ENCODE data around the gene EPS8L1. TPM values are rescaled to one million over a fixed set of nuclear protein-coding genes. Genes with fewer than 3 reads are reported as not detected.
"Not testable (repeated sequence)": the region's sequence is repeated elsewhere in the genome, so short reads cannot be mapped to it uniquely, and the experiment has no call there.

The EPS8L1 gene
- total RNA-seq: 1 to 10 TPM; 2.2 to 2.7 TPM

DNA sequence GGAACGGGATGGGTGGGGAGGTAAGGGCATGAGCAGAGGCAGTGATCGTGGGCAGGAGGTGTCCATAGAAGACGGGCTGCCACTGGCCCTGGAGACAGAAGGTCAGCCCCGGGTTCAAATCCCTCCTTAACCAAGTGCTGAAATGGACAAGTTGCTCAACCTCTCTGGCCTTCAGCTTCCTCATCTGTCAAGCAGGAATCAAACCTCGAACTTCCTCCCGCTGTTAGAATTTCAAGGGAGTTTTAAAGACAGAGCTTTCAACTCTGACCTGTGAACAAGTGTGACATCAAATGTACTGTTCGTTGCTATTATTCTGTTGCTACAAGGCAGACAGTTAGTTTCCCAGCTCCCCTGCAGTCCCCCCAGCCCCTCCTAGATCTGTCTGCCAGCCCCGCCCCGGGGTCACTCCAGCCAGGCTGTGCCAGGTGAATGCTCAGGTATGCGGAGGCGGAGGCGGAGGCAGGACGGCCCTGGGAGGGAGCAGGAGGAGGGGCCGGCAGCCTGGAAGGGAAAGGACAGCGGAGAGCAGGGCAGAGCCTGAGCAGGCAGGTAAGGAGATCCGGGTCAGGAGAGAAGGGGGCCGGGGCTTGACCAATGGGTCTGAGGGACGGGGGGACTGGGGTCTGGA, at the start of gene EPS8L1:
Gene EPS8L1, plus strand, starts transcription at position 499 of the 628 bp plus-strand sequence. CDS start 576 bp downstream, outside the sequence.
- H3K4me3 Mint-ChIP-seq: no peak within 1 kb of the TSS
- DNase-seq: no peak
- H3K4me1 Mint-ChIP-seq (ENCODE audit: low read depth): peaks cover 7% of the 10 kb centered on the region
- POLR2A ChIA-PET: no interaction called here
- intact Hi-C loops (cut with micrococcal nuclease): no loop called here
- H3K36me3 Mint-ChIP-seq: peaks cover 2% of the 10 kb centered on the region
- H3K9me3 Mint-ChIP-seq: peaks cover 3% of the 10 kb centered on the region
- no peak within 1 kb of the TSS for H3K27ac Mint-ChIP-seq
- CTCF ChIA-PET: interaction anchor here (1.2 kb wide), 1 partner anchor 14 kb away, joined by 3 read pairs; no protein-coding TSS in a partner anchor
- H3K27me3 Mint-ChIP-seq: peaks cover 57% of the 10 kb centered on the region

- H3K27me3 Mint-ChIP-seq; H3K4me1 Mint-ChIP-seq (ENCODE audit: low read depth); DNase-seq; H3K27ac Mint-ChIP-seq; POLR2A ChIA-PET; intact Hi-C loops (cut with micrococcal nuclease); H3K4me3 Mint-ChIP-seq; CTCF ChIA-PET: not testable (repeated sequence)
- Mint-ChIP-seq H3K36me3 (peaks cover 17% of the 10 kb centered on the region), H3K9me3 (peaks cover 17% of the 10 kb centered on the region)
These were observed 48.6 kb upstream of the EPS8L1 start for GRCh38 chr19:55027140-55027471.

DNA sequence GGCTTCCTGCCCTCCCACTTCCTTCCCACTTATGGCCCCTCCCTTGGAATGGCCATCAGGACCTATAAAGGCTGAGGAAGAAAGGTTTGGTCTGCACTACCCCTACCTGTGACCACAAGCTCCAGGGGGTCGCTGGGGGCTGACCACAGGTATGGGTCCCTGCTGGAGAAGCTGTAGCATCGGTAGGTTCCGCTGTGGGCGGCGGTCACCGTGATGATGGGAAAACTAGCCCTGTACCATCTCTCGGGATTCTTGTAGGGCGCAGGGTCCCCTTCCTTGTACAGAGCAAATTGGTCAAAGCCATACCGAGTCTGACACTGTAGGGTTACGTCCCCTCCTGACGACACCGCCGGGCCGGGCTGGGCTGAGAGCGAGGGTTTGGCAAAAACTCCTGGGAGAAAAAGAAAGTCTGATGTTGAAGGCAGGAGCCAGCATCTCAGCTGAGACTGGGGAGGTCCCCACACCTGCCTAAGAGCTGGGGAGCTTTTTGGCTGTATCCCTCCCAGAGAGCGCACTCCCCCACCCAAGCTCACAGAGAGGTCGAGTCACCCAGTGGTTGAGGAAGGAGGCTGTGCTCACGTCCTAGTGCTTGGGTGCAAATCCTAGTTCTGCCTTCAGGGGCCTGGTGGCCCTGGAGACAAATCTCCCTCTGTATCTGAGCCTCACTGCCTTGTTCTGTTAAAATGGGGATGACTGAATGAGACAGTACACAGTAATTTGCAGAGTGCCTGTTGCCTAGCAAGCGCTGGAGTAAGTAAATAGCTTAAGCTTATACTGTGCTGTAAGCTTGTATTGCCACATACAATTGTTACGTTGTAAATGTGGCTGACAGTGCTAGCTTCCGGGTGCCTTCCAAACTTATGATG, 48.0 kb upstream of the EPS8L1 start:
- POLR2A ChIA-PET: no interaction called here
- H3K36me3 Mint-ChIP-seq: peaks cover 12% of the 10 kb centered on the region
- peaks cover 11% of the 10 kb centered on the region for H3K9me3 Mint-ChIP-seq
- H3K27me3 Mint-ChIP-seq: no peaks in the 10 kb centered on the region
- H3K4me3 Mint-ChIP-seq: no peak overlapping the region
- intact Hi-C loops (cut with micrococcal nuclease): no loop called here
- no peak overlapping the region for H3K27ac Mint-ChIP-seq
- no peak for DNase-seq
- no peaks in the 10 kb centered on the region for H3K4me1 Mint-ChIP-seq (ENCODE audit: low read depth)
- CTCF ChIA-PET: no interaction called here

GRCh38 chr19:55028757-55029156, 46.9 kb upstream of the EPS8L1 start:
- H3K4me1 Mint-ChIP-seq (ENCODE audit: low read depth): no peaks in the 10 kb centered on the region
- H3K36me3 Mint-ChIP-seq: peaks cover 8% of the 10 kb centered on the region
- CTCF ChIA-PET: no interaction called here

DNA sequence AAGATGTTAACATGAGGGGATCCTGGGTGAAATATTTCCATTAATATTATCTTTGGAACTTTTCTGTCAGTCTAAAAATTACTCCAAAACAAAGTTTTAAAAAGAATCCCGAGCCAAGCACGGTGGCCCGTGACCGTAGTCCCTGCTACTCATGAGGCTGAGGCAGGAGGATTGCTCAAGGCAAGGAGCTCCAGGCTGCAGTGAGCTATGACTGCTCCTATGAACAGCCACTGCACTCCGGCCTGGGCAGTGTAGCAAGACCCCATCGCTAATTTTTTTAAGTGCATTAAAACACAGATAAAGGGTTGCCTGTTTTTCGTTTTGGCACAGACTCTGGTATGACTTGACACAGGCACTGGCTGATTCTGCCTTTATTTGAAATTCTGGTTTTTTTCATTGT, 44.5 kb upstream of the EPS8L1 start:
- intact Hi-C loops (cut with micrococcal nuclease): no loop called here
- CTCF ChIA-PET: no interaction called here
- Mint-ChIP-seq H3K4me1 (ENCODE audit: low read depth) (no peaks in the 10 kb centered on the region), H3K36me3 (peaks cover 3% of the 10 kb centered on the region), H3K9me3 (peaks cover 3% of the 10 kb centered on the region), H3K27me3 (no peaks in the 10 kb centered on the region), H3K4me3 (no peak overlapping the region), H3K27ac (no peak overlapping the region)
- DNase-seq: no peak
- POLR2A ChIA-PET: no interaction called here

More at GRCh38 chr19:55028757-55029156, 46.9 kb upstream of the EPS8L1 start:
- Mint-ChIP-seq H3K9me3 (peaks cover 9% of the 10 kb centered on the region), H3K27ac (no peak overlapping the region), H3K27me3 (no peaks in the 10 kb centered on the region), H3K4me3 (no peak overlapping the region)
- no peak for DNase-seq
- intact Hi-C loops (cut with micrococcal nuclease): no loop called here
- POLR2A ChIA-PET: no interaction called here

DNA sequence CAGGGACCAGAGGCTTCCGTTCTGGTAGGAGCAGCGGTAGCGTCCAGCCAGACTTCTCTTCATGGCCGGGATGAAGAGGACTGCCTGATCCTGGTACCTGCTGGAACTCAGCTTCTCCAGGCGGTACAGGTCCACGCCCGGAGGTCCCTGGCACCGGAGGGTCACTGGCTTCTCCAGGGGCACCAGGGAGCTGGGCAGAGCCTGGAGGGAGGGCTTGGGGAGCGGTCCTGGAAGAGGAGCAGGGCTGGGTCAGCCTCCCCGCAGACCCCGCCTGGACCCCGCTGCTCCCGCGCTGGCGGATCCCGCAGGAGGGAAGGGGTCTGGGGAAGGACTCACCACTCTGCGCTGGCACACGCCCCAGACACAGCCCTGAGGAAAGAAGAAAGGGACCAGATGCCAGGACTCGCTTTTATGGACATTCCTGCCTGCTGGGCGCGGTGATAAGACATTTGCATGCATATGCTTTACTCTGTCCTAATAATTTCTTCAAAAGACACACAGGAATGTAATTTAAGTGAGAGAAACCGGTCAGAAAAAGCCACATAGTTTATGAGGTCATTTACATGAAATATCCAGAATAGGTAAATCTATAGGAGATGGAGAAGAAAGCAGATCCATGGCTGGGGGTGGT, 43.4 kb upstream of the EPS8L1 start:
- intact Hi-C loops (cut with micrococcal nuclease): no loop called here
- H3K27ac Mint-ChIP-seq: no peak overlapping the region
- H3K4me3 Mint-ChIP-seq: no peak overlapping the region
- H3K9me3 Mint-ChIP-seq: no peaks in the 10 kb centered on the region
- H3K36me3 Mint-ChIP-seq: no peaks in the 10 kb centered on the region
- POLR2A ChIA-PET: no interaction called here
- CTCF ChIA-PET: no interaction called here
- no peaks in the 10 kb centered on the region for H3K4me1 Mint-ChIP-seq (ENCODE audit: low read depth)
- DNase-seq: no peak
- no peaks in the 10 kb centered on the region for H3K27me3 Mint-ChIP-seq

DNA sequence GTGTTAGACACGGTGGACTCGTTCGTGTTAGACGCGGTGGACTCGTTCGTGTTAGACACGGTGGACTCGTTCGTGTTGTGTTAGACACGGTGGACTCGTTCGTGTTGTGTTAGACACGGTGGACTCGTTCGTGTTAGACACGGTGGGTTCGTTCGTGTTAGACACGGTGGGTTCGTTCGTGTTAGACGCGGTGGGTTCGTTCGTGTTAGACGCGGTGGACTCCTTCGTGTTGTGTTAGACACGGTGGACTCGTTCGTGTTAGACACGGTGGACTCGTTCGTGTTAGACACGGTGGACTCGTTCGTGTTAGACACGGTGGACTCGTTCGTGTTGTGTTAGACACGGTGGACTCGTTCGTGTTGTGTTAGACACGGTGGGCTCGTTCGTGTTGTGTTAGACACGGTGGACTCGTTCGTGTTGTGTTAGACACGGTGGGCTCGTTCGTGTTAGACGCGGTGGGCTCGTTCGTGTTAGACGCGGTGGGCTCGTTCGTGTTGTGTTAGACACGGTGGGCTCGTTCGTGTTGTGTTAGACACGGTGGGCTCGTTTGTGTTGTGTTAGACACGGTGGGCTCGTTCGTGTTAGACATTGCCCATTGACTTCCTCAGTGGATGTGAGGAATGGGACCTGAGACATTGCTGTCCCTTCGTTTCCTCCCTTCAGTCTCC, 42.6 kb upstream of the EPS8L1 start:
- H3K4me3 Mint-ChIP-seq; POLR2A ChIA-PET; intact Hi-C loops (cut with micrococcal nuclease); H3K27ac Mint-ChIP-seq; H3K27me3 Mint-ChIP-seq; H3K9me3 Mint-ChIP-seq; DNase-seq; H3K36me3 Mint-ChIP-seq; H3K4me1 Mint-ChIP-seq (ENCODE audit: low read depth); CTCF ChIA-PET: not testable (repeated sequence)

DNA sequence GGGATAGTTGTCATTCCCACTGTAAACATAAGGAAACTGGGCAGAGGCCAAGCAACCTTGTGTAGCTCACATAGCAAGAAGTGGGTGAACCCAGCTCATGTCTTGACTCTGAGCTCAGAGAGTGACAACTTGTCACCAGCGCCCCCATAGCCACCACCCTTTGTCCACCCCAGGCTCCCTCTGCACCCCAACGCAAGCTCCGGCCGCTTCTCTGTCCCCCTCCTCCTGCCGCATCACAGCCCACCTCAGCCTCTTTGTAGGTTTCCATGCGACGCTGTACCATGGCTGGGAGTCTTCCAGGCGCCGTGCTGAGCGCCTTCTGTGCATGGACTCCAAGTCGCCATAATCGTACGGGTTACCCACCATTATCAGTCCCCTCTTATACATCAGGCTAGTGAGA, 40.9 kb upstream of the EPS8L1 start:
- CTCF ChIA-PET: no interaction called here
- POLR2A ChIA-PET: no interaction called here

DNA sequence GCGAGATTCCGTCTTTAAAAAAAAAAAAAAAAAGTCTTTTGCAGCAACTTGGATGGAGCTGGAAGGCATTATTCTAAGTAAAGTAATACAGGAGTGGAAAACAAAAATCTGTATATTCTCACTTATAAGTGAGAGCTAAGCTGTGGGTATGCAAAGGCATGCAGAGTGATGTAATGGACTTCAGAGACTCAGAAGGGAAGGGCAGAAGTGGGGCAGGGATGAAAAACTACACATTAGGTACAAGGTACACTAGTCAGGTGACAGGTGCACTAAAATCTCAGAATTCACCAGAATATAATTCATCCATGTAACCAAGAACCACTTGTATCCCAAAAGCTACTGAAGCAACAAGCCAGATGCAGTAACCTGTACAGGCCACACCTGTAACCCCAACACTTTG, 39.6 kb upstream of the EPS8L1 start:
- ChIA-PET POLR2A (no interaction called here), CTCF (no interaction called here)
- peaks cover under 1% of the 10 kb centered on the region for H3K4me1 Mint-ChIP-seq (ENCODE audit: low read depth)

More for the DNA sequence above, 40.9 kb upstream of the EPS8L1 start:
- Mint-ChIP-seq H3K4me1 (ENCODE audit: low read depth) (no peaks in the 10 kb centered on the region), H3K27ac (no peak overlapping the region), H3K4me3 (no peak overlapping the region), H3K36me3 (peaks cover under 1% of the 10 kb centered on the region), H3K27me3 (no peaks in the 10 kb centered on the region), H3K9me3 (no peaks in the 10 kb centered on the region)
- intact Hi-C loops (cut with micrococcal nuclease): no loop called here
- DNase-seq: no peak

DNA sequence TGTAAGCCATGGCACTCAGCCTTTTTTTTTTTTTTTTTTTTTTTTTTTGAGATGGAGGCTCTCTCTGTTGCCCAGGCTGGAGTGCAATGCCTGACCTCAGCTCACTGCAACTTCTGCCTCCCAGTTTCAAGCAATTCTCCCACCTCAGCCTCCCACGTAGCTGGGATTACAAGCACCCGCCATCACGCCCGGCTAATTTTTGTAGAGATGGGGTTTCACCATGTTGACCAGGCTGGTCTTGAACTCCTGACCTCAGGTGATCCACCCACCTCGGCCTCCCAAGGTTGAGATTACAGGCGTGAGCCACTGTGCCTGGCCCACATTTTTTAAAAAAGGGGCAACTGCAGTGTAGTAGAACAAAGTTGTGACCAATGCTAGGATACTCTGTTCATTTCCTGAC, 38.1 kb upstream of the EPS8L1 start:
- H3K9me3 Mint-ChIP-seq; DNase-seq; H3K36me3 Mint-ChIP-seq; H3K27ac Mint-ChIP-seq; POLR2A ChIA-PET; H3K27me3 Mint-ChIP-seq; CTCF ChIA-PET; H3K4me3 Mint-ChIP-seq; intact Hi-C loops (cut with micrococcal nuclease): not testable (repeated sequence)
- peaks cover 15% of the 10 kb centered on the region for H3K4me1 Mint-ChIP-seq (ENCODE audit: low read depth)

More for the DNA sequence above, 39.6 kb upstream of the EPS8L1 start:
- no peaks in the 10 kb centered on the region for H3K27me3 Mint-ChIP-seq
- DNase-seq: no peak
- no peak overlapping the region for H3K27ac Mint-ChIP-seq
- H3K4me3 Mint-ChIP-seq: no peak overlapping the region
- intact Hi-C loops (cut with micrococcal nuclease): no loop called here
- peaks cover 2% of the 10 kb centered on the region for H3K36me3 Mint-ChIP-seq
- H3K9me3 Mint-ChIP-seq: no peaks in the 10 kb centered on the region

DNA sequence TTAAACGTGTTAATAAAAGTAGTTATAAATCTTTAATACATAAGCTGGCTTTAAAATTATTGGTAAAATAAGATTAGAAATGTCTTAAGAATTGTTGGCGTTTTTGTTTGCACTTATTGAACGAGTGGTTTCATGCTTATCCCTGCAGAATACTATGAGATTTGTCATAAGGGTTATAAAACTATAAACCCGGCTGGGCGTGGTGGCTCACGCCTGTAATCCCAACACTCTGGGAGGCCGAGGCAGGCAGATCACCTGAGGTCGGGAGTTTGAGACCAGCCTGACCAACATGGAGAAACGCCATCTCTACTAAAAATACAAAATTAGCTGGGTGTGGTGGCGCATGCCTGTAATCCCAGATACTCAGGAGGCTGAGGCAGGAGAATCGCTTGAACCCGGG, 35.0 kb upstream of the EPS8L1 start:
- H3K36me3 Mint-ChIP-seq; intact Hi-C loops (cut with micrococcal nuclease); H3K27me3 Mint-ChIP-seq; POLR2A ChIA-PET; H3K27ac Mint-ChIP-seq; H3K9me3 Mint-ChIP-seq; CTCF ChIA-PET; DNase-seq; H3K4me3 Mint-ChIP-seq: not testable (repeated sequence)
- peaks cover 20% of the 10 kb centered on the region for H3K4me1 Mint-ChIP-seq (ENCODE audit: low read depth)

- intact Hi-C loops (cut with micrococcal nuclease): no loop called here
- H3K27me3 Mint-ChIP-seq: no peaks in the 10 kb centered on the region
- ChIA-PET CTCF (no interaction called here), POLR2A (no interaction called here)
- H3K4me3 Mint-ChIP-seq: no peak overlapping the region
- peaks cover 20% of the 10 kb centered on the region for H3K4me1 Mint-ChIP-seq (ENCODE audit: low read depth)
- DNase-seq: no peak
- H3K9me3 Mint-ChIP-seq: no peaks in the 10 kb centered on the region
- no peak overlapping the region for H3K27ac Mint-ChIP-seq
- H3K36me3 Mint-ChIP-seq: peaks cover 7% of the 10 kb centered on the region
These were observed 34.4 kb upstream of the EPS8L1 start for GRCh38 chr19:55041244-55041626.

Data from activated CD4-positive, alpha-beta memory T cell treated with anti-CD3 and anti-CD28 coated beads for 36 hours (primary cell).